Panc1 (cell line): ENCODE data around the gene KCNIP4.

Source experiments
- POLR2AphosphoS5 ChIP-seq: IDR thresholded peaks from 2 replicates; pipeline ENCODE4 v1.6.1; 2012; ENCODE audit warnings: mild to moderate bottlenecking, low read depth, low read length, moderate library complexity
- TF ChIP-seq, protein P1 (sequence below): fragments of 450-650 bp; IDR thresholded peaks from 2 replicates; pipeline ENCODE4 v1.5.1; 2017; ENCODE audit warnings: mild to moderate bottlenecking

DNA sequence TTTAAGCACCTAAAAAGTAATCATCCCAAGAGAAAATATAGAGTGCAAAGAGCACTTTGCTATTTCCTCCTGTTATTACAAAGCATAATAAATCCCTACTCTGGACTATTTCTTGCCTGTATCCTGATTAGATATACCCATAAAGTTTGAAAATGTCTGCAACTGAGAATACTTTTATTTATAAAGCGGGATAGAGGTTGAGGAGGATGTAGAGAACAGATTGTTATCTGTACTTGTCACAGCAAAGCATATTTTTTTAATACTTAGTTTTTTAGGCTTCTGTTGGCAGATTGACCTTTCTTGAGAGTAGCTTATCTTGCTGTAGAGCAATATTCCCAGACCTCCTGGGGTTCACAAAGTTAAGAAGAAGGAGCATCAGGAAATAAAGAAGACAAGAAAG, 396.1 kb downstream of the KCNIP4 start:
- TF ChIP-seq, protein P1, sequence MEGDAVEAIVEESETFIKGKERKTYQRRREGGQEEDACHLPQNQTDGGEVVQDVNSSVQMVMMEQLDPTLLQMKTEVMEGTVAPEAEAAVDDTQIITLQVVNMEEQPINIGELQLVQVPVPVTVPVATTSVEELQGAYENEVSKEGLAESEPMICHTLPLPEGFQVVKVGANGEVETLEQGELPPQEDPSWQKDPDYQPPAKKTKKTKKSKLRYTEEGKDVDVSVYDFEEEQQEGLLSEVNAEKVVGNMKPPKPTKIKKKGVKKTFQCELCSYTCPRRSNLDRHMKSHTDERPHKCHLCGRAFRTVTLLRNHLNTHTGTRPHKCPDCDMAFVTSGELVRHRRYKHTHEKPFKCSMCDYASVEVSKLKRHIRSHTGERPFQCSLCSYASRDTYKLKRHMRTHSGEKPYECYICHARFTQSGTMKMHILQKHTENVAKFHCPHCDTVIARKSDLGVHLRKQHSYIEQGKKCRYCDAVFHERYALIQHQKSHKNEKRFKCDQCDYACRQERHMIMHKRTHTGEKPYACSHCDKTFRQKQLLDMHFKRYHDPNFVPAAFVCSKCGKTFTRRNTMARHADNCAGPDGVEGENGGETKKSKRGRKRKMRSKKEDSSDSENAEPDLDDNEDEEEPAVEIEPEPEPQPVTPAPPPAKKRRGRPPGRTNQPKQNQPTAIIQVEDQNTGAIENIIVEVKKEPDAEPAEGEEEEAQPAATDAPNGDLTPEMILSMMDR = no peak
- TF ChIP-seq POLR2AphosphoS5 = no peak
